Fibroblast of the aortic adventitia (primary cell): ENCODE measurements around the gene NFIX. TPM values are rescaled to one million over a fixed set of nuclear protein-coding genes. Genes with fewer than 3 reads are reported as not detected.

Source experiments
- DNase-seq: peaks from one replicate; pipeline ENCODE4 v3.0.0-alpha.2; 2010; ENCODE audit warnings: low read depth
- H3K4me3 ChIP-seq: 2 replicates; pipeline ENCODE4 v1.5.1; 2011; ENCODE audit warnings: low read depth, mild to moderate bottlenecking, control low read depth, low read length, moderate library complexity
- total RNA-seq: library from RNA; depleted of rRNA; stranded (reverse); fragments of >200 nt; gene quantifications from 2 replicates; pipeline ENCODE4 v1.2.3, GENCODE V29; 2012; ENCODE audit warnings: low replicate concordance
- TF ChIP-seq, protein P1 (sequence below): IDR thresholded peaks from 2 replicates; pipeline ENCODE4 v1.5.1; 2011; ENCODE audit warnings: mild to moderate bottlenecking, low read length, control low read depth, inconsistent platforms; ENCODE audit not compliant: insufficient read depth

NFIX gene
- total RNA-seq, 1 donor, result 160 TPM

DNA sequence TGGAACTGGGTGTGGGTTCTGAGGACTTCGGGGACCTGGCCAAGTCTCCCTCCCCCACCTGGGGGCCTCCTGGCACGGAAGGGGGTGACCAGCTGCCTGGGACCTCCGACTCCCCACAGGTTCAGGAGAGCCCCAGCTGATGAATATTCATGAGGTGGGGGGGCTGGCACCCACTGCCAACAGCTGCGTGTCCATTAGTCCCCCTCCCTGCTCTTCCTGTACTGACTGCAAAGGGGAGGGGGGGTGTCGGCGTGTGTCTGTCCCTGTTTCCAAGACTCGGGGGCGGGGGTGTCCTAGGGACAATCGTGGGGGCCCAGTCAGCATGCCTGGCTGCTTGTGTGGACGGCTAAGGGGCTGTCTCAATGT is 10.6 kb upstream of the NFIX start:
- no peak for DNase-seq
- TF ChIP-seq, protein P1, sequence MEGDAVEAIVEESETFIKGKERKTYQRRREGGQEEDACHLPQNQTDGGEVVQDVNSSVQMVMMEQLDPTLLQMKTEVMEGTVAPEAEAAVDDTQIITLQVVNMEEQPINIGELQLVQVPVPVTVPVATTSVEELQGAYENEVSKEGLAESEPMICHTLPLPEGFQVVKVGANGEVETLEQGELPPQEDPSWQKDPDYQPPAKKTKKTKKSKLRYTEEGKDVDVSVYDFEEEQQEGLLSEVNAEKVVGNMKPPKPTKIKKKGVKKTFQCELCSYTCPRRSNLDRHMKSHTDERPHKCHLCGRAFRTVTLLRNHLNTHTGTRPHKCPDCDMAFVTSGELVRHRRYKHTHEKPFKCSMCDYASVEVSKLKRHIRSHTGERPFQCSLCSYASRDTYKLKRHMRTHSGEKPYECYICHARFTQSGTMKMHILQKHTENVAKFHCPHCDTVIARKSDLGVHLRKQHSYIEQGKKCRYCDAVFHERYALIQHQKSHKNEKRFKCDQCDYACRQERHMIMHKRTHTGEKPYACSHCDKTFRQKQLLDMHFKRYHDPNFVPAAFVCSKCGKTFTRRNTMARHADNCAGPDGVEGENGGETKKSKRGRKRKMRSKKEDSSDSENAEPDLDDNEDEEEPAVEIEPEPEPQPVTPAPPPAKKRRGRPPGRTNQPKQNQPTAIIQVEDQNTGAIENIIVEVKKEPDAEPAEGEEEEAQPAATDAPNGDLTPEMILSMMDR, result no peak
- H3K4me3 ChIP-seq, result no peak overlapping the region

DNA sequence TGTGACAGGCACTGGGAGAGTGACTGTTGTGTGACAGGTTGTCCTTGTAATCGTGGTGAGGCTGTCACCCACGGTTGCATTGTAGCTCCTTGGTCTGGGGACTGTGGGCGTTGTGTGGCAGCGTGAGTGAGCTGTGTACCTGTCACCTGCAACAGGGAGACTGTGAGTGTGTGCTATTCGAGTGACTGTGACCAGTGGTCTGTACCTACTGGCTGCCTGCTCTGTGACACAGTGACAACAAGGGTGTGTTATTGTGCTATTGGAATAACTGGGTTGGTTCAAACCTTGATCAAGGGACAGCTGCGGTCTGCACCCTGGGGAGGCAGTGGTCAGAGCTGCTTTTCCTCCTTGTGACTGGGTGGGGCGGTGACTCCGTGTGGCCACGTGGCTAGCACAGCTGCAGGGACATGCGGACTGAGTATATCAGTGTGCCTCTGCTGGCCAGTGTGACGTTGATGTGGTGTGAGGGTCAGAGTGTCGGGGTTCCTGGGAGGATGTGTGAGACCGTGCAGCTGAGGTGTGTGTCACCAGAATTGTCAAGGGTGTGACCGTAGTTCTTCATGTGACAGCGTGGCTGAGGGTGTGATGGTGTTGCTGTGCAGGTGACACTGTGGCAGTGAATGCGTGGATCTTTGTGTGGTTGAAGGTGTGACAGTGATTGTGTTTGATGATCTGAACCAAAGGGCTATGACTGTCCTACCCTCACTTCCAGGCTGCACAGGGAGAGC is 10.1 kb upstream of the NFIX start:
- TF ChIP-seq, protein P1, result no peak
- DNase-seq, result peak; percentile 28
- H3K4me3 ChIP-seq, result no peak overlapping the region

GRCh38 chr19:12986726-12987125 is 8.5 kb upstream of the NFIX start:
- no peak for DNase-seq
- TF ChIP-seq, protein P1, result no peak
- H3K4me3 ChIP-seq, result no peak overlapping the region

GRCh38 chr19:12987190-12987589 is 8.1 kb upstream of the NFIX start:
- TF ChIP-seq, protein P1, result no peak
- H3K4me3 ChIP-seq, result no peak overlapping the region
- DNase-seq, result no peak

DNA sequence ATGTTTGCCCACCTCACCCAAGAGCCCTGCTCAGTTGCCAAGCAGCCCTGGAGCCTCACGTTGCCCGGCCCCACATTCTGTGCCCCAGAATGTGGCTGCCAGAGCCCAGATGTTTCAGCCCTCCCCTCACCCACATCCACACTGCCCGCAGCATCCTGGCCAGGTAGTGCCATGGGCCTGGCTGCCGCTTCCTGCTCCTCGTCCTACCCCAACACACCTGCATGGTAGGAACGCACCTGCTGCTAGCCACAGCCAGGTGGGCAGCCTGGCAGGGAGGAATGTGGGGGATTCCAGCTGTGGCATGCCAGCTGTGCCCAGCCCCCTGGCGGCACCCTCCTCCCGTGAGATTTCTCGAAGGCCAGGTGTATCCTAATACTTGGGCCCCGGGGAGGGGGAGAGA is 7.5 kb upstream of the NFIX start:
- TF ChIP-seq, protein P1, result no peak
- no peak for DNase-seq
- H3K4me3 ChIP-seq, result no peak overlapping the region

DNA sequence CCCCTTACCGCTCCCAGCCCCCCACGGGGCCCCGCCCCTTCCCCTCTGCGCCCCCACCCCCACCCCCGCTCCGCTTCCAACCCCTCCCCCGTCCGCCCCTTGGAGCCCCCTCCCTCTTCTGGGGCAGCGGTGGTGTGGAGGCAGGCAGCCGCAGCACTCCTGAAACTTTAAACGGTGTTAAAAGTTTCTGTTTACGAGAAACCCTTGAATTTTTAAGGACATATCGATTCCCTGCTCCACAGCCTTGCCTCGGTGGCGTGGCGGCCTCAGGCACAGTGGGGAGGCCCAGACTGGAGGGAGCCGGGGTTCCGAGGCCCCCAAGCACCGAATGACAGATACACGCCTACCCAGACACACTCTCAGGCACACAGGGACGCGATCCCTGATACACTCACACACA is 4.8 kb upstream of the NFIX start:
- no peak for DNase-seq
- no peak overlapping the region for H3K4me3 ChIP-seq
- TF ChIP-seq, protein P1, result no peak

- TF ChIP-seq, protein P1, result no peak
- DNase-seq, result no peak
- no peak overlapping the region for H3K4me3 ChIP-seq
Observed at GRCh38 chr19:12990853-12991252, 4.4 kb upstream of the NFIX start.
